GM18505 (cell line): ENCODE measurements around the gene ARMC5.
"Not testable (repeated sequence)": the region's sequence is repeated elsewhere in the genome, so short reads cannot be mapped to it uniquely, and the experiment has no call there.

ENCODE experiments used
- ATAC-seq: cut with Tn5 transposase; IDR thresholded peaks from one replicate; pipeline ENCODE4 v1.9.1; 2021; ENCODE audit not compliant: unreplicated experiment
- POLR2A ChIP-seq: IDR thresholded peaks from 4 replicates; pipeline ENCODE4 v1.6.1; 2011; ENCODE audit warnings: borderline replicate concordance; ENCODE audit not compliant: insufficient read depth, insufficient read length; ENCODE audit errors: extremely low read depth

Gene ARMC5

DNA sequence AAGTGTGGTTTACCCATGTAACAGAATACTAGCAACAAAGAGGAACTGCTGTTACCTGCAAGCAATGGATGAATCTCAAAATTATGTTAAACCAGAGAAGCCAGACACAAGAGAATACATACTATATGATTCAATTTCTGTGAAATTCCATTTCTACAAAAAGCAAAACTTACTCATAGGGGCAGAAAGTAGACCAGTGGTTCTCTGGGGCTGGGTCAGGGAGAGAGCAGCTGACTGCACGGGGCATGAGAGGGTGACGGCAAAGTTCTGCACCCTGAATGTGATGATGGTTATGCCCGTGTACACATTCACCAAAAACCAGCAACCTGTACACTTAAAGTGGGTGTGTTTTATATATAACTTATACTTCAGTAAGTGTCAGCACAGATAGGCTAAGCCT, 19.8 kb upstream of the ARMC5 start:
- TF ChIP-seq POLR2A, result no peak
- ATAC-seq, result no peak

DNA sequence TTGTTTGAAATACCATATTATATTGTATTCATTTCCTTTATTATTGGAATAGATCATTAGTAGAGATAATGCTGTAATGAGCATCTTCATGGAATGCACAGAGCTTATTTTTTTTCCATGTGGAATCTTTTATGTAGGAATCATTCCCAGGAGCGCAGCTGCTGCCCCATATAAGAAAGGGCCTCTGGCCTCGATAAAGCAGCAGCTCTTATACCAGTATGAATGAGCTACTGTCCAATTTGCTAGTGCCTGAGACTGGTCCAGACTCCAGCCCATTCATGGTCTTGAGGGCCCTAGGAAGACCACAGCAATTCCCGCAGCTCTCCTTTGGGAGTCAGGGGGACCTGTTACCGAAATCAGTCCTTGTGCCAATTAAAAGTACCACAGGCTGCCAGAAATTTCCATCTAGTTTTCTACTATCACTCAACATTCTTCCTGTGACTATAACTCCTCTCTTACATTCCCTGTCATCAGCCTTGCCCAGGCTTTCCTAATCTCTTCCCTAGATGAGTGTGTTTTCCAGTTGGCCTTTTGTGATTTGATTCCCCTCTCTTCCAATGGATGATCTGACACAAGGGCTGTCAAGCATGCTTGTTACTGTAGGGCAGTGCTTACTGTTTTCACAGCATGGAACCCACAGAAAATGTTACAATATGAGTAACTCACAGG, 18.7 kb upstream of the ARMC5 start:
- ATAC-seq, result no peak
- TF ChIP-seq POLR2A, result no peak

DNA sequence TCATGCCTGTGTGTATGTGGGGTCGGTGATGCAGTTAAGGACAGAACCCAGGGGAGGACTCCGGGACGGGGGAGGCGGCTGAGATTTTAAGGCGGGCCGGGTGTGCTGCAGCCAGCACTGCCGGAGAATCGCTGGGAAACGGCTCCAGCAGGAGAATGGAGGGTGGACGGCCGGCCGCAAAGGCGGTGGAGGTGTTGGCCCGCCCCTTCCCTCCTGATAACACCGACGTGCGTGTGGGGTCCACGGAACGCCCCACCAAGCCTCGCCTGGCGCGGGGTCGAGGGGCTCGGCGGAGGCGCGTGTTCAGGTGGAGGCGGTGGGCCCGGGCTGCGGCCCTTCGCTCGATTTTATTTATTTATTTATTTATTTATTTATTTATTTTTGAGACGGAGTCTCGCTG, 17.3 kb upstream of the ARMC5 start:
- TF ChIP-seq POLR2A, result no peak

DNA sequence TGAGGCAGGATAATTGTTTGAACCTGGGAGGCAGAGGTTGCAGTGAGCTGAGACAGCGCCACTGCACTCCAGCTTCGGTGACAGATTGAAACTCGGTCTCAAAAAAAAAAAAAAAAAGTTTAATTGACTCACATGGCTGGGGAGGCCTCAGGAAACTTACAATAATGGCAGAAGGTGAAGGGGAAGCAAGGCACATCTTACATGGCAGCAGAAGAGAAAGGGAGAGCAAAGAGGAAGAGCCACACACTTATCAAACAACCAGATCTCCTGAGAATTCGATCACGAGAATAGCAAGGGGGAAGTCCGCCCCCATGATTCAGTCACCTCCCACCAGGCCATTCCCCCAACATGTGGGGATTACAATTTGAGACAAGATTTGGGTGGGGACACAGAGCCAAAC, 13.4 kb upstream of the ARMC5 start:
- not testable (repeated sequence) for ATAC-seq

More for the DNA sequence above, 17.3 kb upstream of the ARMC5 start:
- no peak for ATAC-seq

DNA sequence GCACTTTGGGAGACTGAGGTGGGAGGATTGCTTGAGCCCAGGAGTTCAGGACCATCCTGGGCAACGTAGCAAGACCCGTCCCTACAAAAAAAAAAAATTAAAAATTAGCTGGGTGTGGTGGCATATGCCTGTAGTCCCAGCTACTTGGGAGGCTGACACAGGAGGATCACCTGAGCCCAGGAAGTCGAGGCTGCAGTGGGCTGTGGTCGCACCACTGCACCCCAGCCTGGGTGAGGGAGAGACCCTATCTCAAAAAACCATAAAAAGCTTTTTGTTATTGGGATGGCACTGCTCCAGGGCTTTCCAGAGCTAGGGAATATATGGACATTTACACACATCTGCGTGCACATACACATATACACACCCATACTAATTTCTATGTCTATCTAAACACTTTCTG, 8.1 kb upstream of the ARMC5 start:
- TF ChIP-seq POLR2A, result no peak
- ATAC-seq, result no peak

DNA sequence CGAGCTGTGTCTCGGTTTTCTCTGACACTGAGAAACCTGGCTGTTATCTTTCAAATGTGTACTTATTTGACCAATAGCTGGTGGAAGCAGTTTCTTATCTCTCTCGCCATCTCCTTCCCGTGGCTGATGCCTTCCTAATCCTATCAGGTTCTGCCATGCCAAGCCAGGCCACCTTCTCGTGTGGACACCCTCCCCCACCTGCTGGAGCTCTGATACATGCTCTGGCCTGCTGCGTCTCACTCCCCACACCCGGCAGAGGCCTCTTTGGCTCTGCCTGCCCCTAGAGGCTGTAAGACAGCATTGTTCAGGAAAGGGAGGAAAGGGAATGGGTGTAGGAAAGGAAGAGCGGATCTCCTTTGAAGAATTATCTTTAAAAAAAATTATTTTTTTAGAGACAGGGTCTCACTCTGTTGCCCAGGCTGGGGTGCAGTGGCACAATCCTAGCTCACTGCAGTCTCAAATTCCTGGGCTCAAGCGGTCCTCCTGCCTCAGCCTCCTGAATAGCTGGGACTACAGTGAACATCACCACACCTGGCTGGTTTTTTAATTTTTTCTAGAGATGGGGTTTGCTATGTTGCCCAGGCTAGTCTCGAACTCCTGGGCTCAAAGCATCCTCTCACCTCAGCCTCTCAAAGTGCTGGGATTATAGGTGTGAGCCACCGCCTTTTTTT, 7.5 kb upstream of the ARMC5 start:
- no peak for ATAC-seq
- TF ChIP-seq POLR2A, result no peak

DNA sequence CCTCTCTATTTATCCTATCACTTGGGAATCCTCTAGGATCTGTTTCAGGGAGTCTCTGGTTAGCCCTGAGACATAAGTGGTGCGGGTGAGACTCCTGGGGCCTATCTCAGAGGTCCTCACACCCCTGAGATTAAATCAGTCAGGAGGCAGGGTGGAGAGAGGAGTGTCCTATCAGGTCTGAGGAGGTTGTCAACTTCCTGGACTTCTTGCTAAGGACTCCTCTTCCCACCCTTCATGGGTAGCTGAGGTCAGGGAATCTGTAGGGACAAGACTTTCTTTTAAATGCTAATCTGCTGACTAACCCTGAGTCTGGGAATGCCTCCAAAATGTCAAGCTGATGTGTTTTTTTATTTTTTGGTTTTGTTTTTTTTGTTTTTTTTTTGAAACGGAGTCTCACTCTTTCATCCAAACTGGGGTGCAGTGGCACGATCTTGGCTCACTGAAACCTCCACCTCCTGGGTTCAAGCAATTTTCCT, 6.6 kb upstream of the ARMC5 start:
- no peak for TF ChIP-seq POLR2A
- no peak for ATAC-seq

DNA sequence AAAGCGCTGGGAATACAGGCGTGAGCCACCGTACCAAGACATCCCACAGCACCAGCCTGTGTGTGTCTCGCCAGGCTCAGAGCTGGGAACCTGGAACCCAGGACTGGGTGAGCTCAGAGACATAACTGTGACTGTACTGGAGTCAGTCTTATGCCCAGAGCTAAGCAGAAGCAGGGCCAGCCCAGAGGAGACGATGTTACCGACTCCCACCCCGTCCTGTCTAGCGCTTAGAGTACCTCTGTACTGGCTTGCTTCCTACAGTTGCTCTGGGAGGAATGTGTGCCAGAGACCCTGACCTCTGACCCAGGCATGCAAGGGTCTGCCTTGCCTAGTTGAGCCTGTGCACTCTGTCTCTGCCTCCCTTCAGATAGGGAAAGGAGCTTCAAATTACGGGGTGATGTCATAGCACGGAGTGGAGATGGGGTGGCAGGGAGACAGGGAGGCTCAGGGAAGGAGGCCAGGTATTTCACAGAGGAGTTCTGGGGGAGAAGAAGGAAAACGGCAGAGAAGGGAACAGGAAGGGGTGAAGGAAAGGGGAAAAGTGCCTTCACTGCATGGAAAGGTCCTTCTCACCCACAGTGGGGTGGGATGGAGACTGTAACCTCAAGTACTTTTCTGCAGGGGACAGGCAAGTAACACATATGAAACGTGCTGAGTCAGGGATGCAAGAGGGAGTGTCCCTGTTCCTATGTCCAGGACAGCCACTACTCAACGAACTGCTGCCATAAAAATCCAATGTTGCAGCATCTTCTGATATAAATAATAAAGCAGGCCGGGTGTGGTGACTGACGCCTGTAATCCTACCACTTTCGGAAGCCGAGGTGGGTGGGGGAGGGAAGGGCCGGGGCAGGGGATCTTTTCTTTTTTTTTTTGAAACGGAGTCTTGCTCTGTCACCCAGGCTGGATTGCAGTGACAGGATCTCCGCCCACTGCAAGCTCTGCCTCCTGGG, 5.8 kb upstream of the ARMC5 start:
- TF ChIP-seq POLR2A, result no peak
- no peak for ATAC-seq

DNA sequence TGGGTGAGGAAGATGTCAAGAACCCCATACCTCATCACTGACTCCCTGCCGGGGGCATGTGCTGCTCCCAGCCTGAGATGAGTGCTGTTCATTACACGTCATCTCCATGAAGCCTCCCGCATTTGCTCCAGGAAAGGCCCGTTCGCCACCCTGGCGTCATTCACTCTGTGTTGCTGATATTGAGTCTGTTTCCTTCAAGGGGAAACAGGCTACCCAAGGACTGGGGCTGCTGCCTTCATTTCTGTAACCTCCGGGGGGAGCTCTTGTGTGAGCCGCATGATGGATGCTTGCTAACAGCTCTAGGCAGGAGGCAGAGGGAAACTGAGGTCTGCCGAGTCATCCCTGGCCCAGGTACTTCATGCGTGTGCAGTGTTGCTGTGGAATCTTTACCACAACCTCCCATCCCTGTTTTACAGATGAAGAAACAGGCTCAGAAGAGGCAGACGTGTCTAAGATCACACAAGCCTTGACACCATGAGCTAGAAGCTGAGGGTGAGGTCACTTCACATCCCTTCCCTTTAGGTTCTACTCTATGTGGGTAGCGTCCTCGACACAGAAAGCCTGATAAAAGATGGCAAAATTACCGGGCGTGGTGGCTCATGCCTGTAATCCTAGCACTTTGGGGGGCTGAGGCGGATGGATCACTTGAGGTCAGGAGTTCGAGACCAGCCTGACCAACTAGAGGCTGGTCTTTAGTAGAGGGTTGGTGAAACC, 3.5 kb upstream of the ARMC5 start:
- ATAC-seq, result no peak
- no peak for TF ChIP-seq POLR2A

DNA sequence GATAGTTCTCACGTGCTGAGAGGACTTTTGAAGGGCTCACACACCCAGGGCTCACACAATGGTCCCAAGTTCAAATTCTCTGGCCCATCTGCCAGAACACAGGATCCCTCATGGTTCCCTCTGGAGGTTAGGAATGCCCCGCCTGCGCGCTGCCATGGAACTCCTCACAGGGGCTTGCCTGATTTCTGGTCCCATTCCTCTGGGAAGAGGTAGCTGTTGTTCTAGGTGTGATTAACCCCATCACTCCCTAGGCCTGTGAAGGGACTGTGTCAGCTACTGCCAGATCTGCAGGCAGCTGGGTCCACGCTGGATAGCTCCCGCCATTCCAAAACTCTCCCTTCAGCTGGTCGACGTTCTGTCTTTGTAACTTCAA, 2.3 kb upstream of the ARMC5 start:
- no peak for ATAC-seq
- no peak for TF ChIP-seq POLR2A

DNA sequence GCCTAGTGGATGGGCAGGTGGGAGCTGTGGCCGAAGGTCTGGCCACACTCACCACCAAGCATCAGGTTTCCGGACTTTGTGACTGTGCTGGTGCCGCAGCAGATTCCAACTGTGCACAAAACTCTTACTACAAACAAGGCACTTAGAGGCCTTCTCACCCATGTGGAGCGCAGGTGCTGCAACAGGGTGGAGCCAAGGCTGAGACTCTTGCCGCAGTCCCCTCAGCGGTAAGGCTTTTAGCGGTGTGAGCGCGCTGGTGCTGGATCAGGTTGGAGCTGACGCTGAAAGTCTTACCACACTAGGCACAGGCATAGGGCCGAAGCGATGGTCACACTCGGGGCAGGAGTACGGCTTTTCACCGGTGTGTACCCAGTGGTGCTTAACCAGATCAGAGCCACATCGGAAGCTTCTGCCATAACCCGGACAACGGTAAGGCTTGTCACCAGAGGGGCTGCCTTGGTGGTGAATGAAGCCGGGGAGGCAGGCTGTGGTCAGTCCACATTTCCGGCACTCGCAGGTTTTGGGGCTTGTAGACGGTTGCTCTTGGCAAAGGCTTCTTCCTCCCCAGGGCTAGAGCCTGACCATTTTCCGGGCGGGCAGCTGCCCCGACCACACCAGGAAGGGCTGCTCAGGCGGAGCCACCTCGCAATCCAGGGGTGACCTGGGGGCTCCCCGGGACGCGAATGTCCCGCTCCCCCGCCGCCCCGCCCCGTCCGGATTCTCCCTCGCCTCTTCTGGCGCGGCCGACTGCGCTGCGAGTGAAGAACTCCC, 1.0 kb upstream of the ARMC5 start:
- TF ChIP-seq POLR2A, result peak; percentile 56
- peak; percentile 9 for ATAC-seq
